MM.1S (cell line): ENCODE measurements around the gene HSPB6.

Source experiments
- DNase-seq: peaks from one replicate; pipeline ENCODE4 v3.0.0-alpha.2; 2015
- H2AFZ ChIP-seq: fragments of 300-600 bp; sonication (generic); 2 replicates; pipeline ENCODE4 v1.6.0; 2016; ENCODE audit warnings: antibody characterized with exemption, low read length
- H3F3A ChIP-seq: fragments of 300-600 bp; sonication (generic); 2 replicates; pipeline ENCODE4 v1.6.1; 2016; ENCODE audit warnings: mild to moderate bottlenecking, antibody characterized with exemption, low read length, moderate library complexity, mixed read lengths; ENCODE audit not compliant: insufficient read depth
- H3K27ac ChIP-seq: fragments of 300-600 bp; sonication (generic); 2 replicates; pipeline ENCODE4 v1.5.1; 2016; ENCODE audit warnings: mild to moderate bottlenecking, low read length
- H3K27me3 ChIP-seq: fragments of 300-600 bp; sonication (generic); replicated peaks from 2 replicates; pipeline ENCODE4 v1.6.0; 2016; ENCODE audit warnings: low read length; ENCODE audit not compliant: insufficient read depth
- H3K36me3 ChIP-seq: fragments of 300-600 bp; sonication (generic); replicated peaks from 2 replicates; pipeline ENCODE4 v1.6.1; 2016; ENCODE audit warnings: mild to moderate bottlenecking, low read length, mixed read lengths; ENCODE audit not compliant: insufficient read depth
- H3K4me1 ChIP-seq: fragments of 300-600 bp; sonication (generic); 2 replicates; pipeline ENCODE4 v1.6.1; 2016; ENCODE audit warnings: low read length, mixed read lengths
- H3K4me2 ChIP-seq: fragments of 300-600 bp; sonication (generic); 2 replicates; pipeline ENCODE4 v1.6.0; 2016; ENCODE audit warnings: low read depth, low read length
- H3K4me3 ChIP-seq: fragments of 300-600 bp; sonication (generic); 2 replicates; pipeline ENCODE4 v1.5.1; 2016; ENCODE audit warnings: low read length, mixed read lengths
- H3K79me2 ChIP-seq: fragments of 300-600 bp; sonication (generic); 2 replicates; pipeline ENCODE4 v1.6.1; 2016; ENCODE audit warnings: mixed run types, low read length, mixed read lengths
- H3K9ac ChIP-seq: fragments of 300-600 bp; sonication (generic); 2 replicates; pipeline ENCODE4 v1.6.1; 2016; ENCODE audit warnings: low read length, mixed read lengths
- H3K9me2 ChIP-seq: fragments of 300-600 bp; sonication (generic); replicated peaks from 2 replicates; pipeline ENCODE4 v1.6.1; 2016; ENCODE audit warnings: mild to moderate bottlenecking, low read length, mixed read lengths; ENCODE audit not compliant: insufficient read depth
- H3K9me3 ChIP-seq: fragments of 300-600 bp; sonication (generic); replicated peaks from 2 replicates; pipeline ENCODE4 v1.6.1; 2016; ENCODE audit warnings: mild to moderate bottlenecking, low read length, mixed read lengths; ENCODE audit not compliant: insufficient read depth
- H4K20me1 ChIP-seq: fragments of 300-600 bp; sonication (generic); 2 replicates; pipeline ENCODE4 v1.6.1; 2016; ENCODE audit warnings: mild to moderate bottlenecking, low read length, moderate library complexity, mixed read lengths; ENCODE audit not compliant: insufficient read depth
- CTCF ChIP-seq: fragments of 300-600 bp; sonication (generic); IDR thresholded peaks from 2 replicates; pipeline ENCODE4 v1.5.1; 2016; ENCODE audit warnings: antibody characterized with exemption, low read length, mixed read lengths
- EZH2 ChIP-seq: fragments of 300-600 bp; sonication (generic); optimal IDR thresholded peaks from 2 replicates; pipeline ENCODE3; 2017; ENCODE audit warnings: low read depth, mild to moderate bottlenecking, antibody characterized with exemption, low read length, mixed read lengths
- EZH2phosphoT487 ChIP-seq: fragments of 300-600 bp; sonication (generic); IDR thresholded peaks from 2 replicates; pipeline ENCODE4 v1.6.1; 2018; ENCODE audit warnings: antibody characterized with exemption, low read length

The HSPB6 gene

GRCh38 chr19:35775298-35776101 is 18.7 kb upstream of the HSPB6 start, which contains the start of gene ARHGAP33:
TSS of gene ARHGAP33 (plus strand) at chr19:35775564. CDS start at chr19:35775659, 95 bp downstream.
- Histone ChIP-seq H3K9ac (peak within 1 kb of the TSS; percentile 61; the same call in 1 of the 2 replicates), H3K4me1 (peaks cover 12% of the 10 kb centered on the region), H3F3A (no peaks in the 10 kb centered on the region), H3K27ac (no peak within 1 kb of the TSS), H3K36me3 (no peaks in the 10 kb centered on the region), H4K20me1 (no peaks in the 10 kb centered on the region), H3K27me3 (no peaks in the 10 kb centered on the region), H3K79me2 (peaks cover 13% of the 10 kb centered on the region), H3K4me3 (peak within 1 kb of the TSS; percentile 75), H2AFZ (peak within 1 kb of the TSS; percentile 49), H3K9me2 (no peaks in the 10 kb centered on the region), H3K9me3 (no peaks in the 10 kb centered on the region), H3K4me2 (peak within 1 kb of the TSS; percentile 84)
- DNase-seq, result peak; percentile 99
- TF ChIP-seq EZH2 (no peak), CTCF (no peak), EZH2phosphoT487 (no peak)

GRCh38 chr19:35775046-35775297 is 18.1 kb upstream of the HSPB6 start:
- TF ChIP-seq CTCF (no peak), EZH2 (no peak), EZH2phosphoT487 (no peak)
- Histone ChIP-seq H3K4me3 (peak overlapping the region; percentile 56), H4K20me1 (no peaks in the 10 kb centered on the region), H3K4me2 (peak overlapping the region; percentile 63; the same call in 1 of the 2 replicates), H3F3A (no peaks in the 10 kb centered on the region), H3K9ac (no peak overlapping the region), H3K27me3 (no peaks in the 10 kb centered on the region), H3K79me2 (peaks cover 13% of the 10 kb centered on the region), H2AFZ (peak overlapping the region; percentile 49), H3K27ac (no peak overlapping the region), H3K36me3 (no peaks in the 10 kb centered on the region), H3K9me2 (no peaks in the 10 kb centered on the region), H3K4me1 (peaks cover 12% of the 10 kb centered on the region), H3K9me3 (no peaks in the 10 kb centered on the region)
- DNase-seq, result no peak

- Histone ChIP-seq H3K9me3 (no peaks in the 10 kb centered on the region), H3K79me2 (peaks cover 13% of the 10 kb centered on the region), H3K36me3 (no peaks in the 10 kb centered on the region), H4K20me1 (no peaks in the 10 kb centered on the region), H3K27ac (no peak overlapping the region), H3F3A (no peaks in the 10 kb centered on the region), H3K9me2 (no peaks in the 10 kb centered on the region), H2AFZ (peak overlapping the region; percentile 49), H3K9ac (no peak overlapping the region), H3K4me3 (peak overlapping the region; percentile 56), H3K4me1 (peaks cover 12% of the 10 kb centered on the region), H3K27me3 (no peaks in the 10 kb centered on the region), H3K4me2 (peak overlapping the region; percentile 63; the same call in 1 of the 2 replicates)
- DNase-seq, result no peak
- TF ChIP-seq EZH2phosphoT487, result no peak
- no peak for TF ChIP-seq CTCF
- no peak for TF ChIP-seq EZH2
These were observed 17.6 kb upstream of the HSPB6 start for GRCh38 chr19:35774274-35775045.
